Measurements from ENCODE around the gene SLC12A3. TPM values are rescaled to one million over a fixed set of nuclear protein-coding genes. Genes with fewer than 3 reads are reported as not detected.

Gene SLC12A3
- total RNA-seq, 4 donors from 2014 or later: not detected

DNA sequence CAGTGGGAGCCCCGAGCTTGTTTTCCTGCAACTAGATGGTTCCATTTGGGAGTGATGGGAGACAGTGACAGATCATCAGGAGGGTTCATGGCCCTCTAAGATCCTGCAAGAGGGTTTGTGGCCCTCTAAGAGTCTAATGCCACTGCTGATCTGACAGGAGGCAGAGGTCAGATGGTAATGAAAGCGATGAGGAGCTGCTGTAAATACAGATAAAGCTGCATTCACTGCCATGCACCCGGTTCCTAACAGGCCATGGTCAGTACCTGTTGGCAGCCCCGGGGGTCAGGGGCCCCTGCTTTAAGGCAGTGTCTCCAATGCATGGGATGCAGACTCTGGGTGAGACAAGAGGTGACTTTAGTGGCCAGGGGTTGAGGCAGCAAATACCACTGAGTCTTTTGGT is 30.8 kb downstream of the SLC12A3 start:
- TF ChIP-seq POLR2AphosphoS5 (IDR thresholded peaks at IDR 0.05): no peak
- no peak for TF ChIP-seq EP300 (IDR thresholded peaks at IDR 0.05)
- no peak for TF ChIP-seq POLR2A (IDR thresholded peaks at IDR 0.05; ENCODE audit: low read depth)
- TF ChIP-seq, protein P1, sequence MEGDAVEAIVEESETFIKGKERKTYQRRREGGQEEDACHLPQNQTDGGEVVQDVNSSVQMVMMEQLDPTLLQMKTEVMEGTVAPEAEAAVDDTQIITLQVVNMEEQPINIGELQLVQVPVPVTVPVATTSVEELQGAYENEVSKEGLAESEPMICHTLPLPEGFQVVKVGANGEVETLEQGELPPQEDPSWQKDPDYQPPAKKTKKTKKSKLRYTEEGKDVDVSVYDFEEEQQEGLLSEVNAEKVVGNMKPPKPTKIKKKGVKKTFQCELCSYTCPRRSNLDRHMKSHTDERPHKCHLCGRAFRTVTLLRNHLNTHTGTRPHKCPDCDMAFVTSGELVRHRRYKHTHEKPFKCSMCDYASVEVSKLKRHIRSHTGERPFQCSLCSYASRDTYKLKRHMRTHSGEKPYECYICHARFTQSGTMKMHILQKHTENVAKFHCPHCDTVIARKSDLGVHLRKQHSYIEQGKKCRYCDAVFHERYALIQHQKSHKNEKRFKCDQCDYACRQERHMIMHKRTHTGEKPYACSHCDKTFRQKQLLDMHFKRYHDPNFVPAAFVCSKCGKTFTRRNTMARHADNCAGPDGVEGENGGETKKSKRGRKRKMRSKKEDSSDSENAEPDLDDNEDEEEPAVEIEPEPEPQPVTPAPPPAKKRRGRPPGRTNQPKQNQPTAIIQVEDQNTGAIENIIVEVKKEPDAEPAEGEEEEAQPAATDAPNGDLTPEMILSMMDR (IDR thresholded peaks at IDR 0.05): no peak
- intact Hi-C loops (cut with DNase I): no loop called here
- Histone ChIP-seq H3K9me3 (no peaks in the 10 kb centered on the region), H3K36me3 (no peaks in the 10 kb centered on the region), H3K27me3 (no peaks in the 10 kb centered on the region), H3K27ac (replicated peaks in 1 of 4) (no peak overlapping the region), H3K4me3 (no peak overlapping the region), H3K4me1 (no peaks in the 10 kb centered on the region)
- DNase-seq (ENCODE audit: extremely low spot score): no peak
- WGBS: 70% methylated on average over 4 of the region's 4 CpGs

DNA sequence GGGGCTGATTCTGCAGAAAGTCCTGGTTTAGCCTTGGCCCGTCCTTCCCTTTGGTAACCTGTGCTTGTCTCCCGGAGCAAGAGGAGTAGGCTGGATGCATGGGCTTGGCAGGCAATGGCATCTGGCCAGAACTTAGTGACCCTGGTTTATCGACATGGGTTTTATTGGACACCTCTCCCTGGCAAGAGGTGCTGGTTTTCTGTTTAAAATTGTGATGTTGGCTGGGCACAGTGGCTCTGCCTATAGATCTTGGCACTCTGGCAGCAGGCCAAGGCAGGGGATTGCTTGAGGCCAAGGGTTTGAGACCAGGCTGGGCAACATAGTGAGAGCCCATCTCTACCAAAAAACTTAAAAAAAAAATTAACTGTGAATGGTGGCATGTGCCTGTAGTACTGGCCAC is 31.2 kb downstream of the SLC12A3 start:
- no peaks in the 10 kb centered on the region for H3K9me3 ChIP-seq
- no peak overlapping the region for H3K27ac ChIP-seq (replicated peaks in 1 of 4)
- DNase-seq (ENCODE audit: extremely low spot score): no peak
- intact Hi-C loops (cut with DNase I): no loop called here
- no peaks in the 10 kb centered on the region for H3K4me1 ChIP-seq
- no peaks in the 10 kb centered on the region for H3K36me3 ChIP-seq
- TF ChIP-seq EP300 (IDR thresholded peaks at IDR 0.05): no peak
- no peak for TF ChIP-seq POLR2AphosphoS5 (IDR thresholded peaks at IDR 0.05)
- 86% methylated on average over 3 of the region's 3 CpGs for WGBS
- H3K4me3 ChIP-seq: no peak overlapping the region
- H3K27me3 ChIP-seq: no peaks in the 10 kb centered on the region

DNA sequence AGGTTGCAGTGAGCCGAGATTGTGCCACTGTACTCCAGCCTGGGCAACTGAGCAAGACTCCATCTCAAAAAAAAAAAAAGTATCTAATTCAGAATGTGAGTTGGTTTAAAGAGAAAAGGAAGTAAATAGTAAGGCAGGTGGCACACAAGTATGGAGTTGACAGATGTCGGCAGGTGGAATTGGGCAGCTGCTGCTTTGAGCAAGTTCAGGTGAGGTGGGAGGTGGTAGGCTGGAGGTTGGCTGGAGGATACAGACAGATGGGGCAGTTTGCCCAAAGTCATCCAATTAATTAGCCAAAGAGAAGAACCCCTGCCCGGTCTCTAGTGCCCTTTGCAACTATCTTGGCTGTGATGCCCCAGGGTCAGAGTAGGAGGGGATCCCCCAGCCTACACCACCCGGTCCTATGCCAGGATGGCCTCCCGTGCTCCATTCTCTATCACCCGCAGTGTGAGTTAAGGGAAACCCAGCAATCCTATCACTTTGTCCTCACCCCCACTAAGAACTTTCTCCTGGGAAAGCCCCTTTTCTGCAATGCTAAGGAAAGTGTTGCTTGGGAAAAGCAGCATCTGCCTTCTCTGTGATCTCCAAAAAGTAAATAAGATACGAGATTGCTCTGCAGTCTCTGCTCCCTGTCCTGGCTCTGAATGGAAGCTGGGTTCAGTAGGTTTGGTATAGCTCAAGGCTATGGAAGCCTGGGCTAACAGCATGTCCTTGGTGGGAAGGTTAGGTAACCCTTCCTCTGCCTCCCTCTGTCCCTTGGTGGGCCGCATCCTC is 32.2 kb downstream of the SLC12A3 start:
- Histone ChIP-seq H3K4me3 (no peak overlapping the region), H3K27me3 (no peaks in the 10 kb centered on the region), H3K36me3 (no peaks in the 10 kb centered on the region), H3K9me3 (no peaks in the 10 kb centered on the region), H3K4me1 (no peaks in the 10 kb centered on the region), H3K27ac (replicated peaks in 1 of 4) (no peak overlapping the region)
- 88% methylated on average over 8 of the region's 8 CpGs for WGBS
- intact Hi-C loops (cut with DNase I): no loop called here
- no peak for DNase-seq (ENCODE audit: extremely low spot score)
- TF ChIP-seq, protein P1 (IDR thresholded peaks at IDR 0.05): no peak
- no peak for TF ChIP-seq POLR2AphosphoS5 (IDR thresholded peaks at IDR 0.05)
- TF ChIP-seq EP300 (IDR thresholded peaks at IDR 0.05): no peak
- no peak for TF ChIP-seq POLR2A (IDR thresholded peaks at IDR 0.05; ENCODE audit: low read depth)

DNA sequence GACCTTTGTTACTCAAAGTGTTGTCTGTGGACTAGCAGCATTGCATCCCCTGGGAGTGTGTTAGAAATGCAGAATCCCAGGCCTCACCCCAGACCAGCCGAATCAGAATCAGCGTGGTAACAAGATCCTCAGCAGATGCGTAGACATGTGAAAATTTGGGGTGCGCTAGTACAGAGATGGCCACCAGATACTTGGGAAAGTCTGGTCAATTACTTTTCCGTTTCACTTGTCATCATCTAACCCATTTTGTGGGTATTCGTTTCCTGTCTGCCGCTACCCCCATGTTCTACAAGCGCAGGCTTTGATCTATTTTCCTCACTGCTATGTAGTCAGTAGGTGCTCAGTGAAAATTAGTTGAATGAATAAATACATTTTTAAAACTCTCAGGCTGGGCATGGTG is 33.8 kb downstream of the SLC12A3 start:
- H3K4me3 ChIP-seq: no peak overlapping the region
- no peaks in the 10 kb centered on the region for H3K9me3 ChIP-seq
- no peak for DNase-seq (ENCODE audit: extremely low spot score)
- no peaks in the 10 kb centered on the region for H3K4me1 ChIP-seq
- no peak overlapping the region for H3K27ac ChIP-seq (replicated peaks in 1 of 4)
- H3K36me3 ChIP-seq: no peaks in the 10 kb centered on the region
- WGBS: 86% methylated on average over 8 of the region's 8 CpGs
- intact Hi-C loops (cut with DNase I): no loop called here
- peaks cover 0 to 13% (median 0%) of the 10 kb centered on the region in 4 donors for H3K27me3 ChIP-seq
- TF ChIP-seq EP300 (IDR thresholded peaks at IDR 0.05) (no peak), POLR2AphosphoS5 (IDR thresholded peaks at IDR 0.05) (no peak), POLR2A (IDR thresholded peaks at IDR 0.05; ENCODE audit: low read depth) (no peak)
- TF ChIP-seq, protein P1 (IDR thresholded peaks at IDR 0.05): no peak

DNA sequence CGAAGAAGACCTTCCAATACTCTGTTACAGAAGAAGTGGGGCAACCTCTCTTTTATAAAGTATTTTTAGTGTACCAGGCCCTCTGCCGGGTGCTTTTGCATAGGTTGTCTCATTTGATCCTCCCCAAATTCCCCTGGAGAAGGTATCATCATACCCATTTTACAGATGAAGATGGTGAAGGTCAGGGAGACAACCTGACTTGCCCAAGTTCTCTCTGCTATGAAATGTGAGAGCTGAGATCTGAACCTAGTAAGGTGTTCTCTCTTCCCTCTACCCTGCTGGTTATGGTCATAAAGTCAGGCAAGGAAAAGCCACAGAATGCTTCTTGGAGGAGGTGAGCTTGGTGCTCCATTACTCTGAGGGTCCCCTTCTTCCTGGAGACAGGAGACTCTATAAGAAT is 38.9 kb downstream of the SLC12A3 start:
- no peak for DNase-seq (ENCODE audit: extremely low spot score)
- Histone ChIP-seq H3K4me3 (no peak overlapping the region), H3K27ac (replicated peaks in 1 of 4) (no peak overlapping the region), H3K36me3 (no peaks in the 10 kb centered on the region), H3K4me1 (no peaks in the 10 kb centered on the region), H3K9me3 (no peaks in the 10 kb centered on the region), H3K27me3 (peaks cover 0 to 14% (median 0%) of the 10 kb centered on the region in 4 donors)
- 95% methylated on average over 2 of the region's 2 CpGs for whole genome bisulfite sequencing
- no peak for TF ChIP-seq POLR2A (IDR thresholded peaks at IDR 0.05; ENCODE audit: low read depth)
- intact Hi-C loops (cut with DNase I): no loop called here

Data from esophagus muscularis mucosa (tissue), 4 donors.